ENCODE results near the gene SLC2A14.
"Not testable (repeated sequence)": the region's sequence is repeated elsewhere in the genome, so short reads cannot be mapped to it uniquely, and the experiment has no call there.

Gene SLC2A14

GRCh38 chr12:7872566-7873319, at the start of gene SLC2A14:
TSS of gene SLC2A14 (minus strand) at chr12:7872915. CDS start at chr12:7869880, 3,035 bp downstream.
- DNase-seq (ENCODE audit: low read depth) = no peak

GRCh38 chr12:7921181-7921580, 48.5 kb upstream of the SLC2A14 start:
- not testable (repeated sequence) for DNase-seq (ENCODE audit: low read depth)

GRCh38 chr12:7918268-7918590, 45.5 kb upstream of the SLC2A14 start:
- DNase-seq (ENCODE audit: low read depth) = not testable (repeated sequence)

- no peak for DNase-seq (ENCODE audit: low read depth)
These were observed 44.9 kb upstream of the SLC2A14 start for GRCh38 chr12:7917392-7918267.

GRCh38 chr12:7916936-7917335, 44.2 kb upstream of the SLC2A14 start:
- DNase-seq (ENCODE audit: low read depth) = no peak

GRCh38 chr12:7915661-7916403, 43.1 kb upstream of the SLC2A14 start:
- DNase-seq (ENCODE audit: low read depth) = no peak

- not testable (repeated sequence) for DNase-seq (ENCODE audit: low read depth)
These were observed 37.4 kb upstream of the SLC2A14 start for GRCh38 chr12:7910106-7910505.

- no peak for DNase-seq (ENCODE audit: low read depth)
These were observed 34.3 kb upstream of the SLC2A14 start for GRCh38 chr12:7907009-7907408.

GRCh38 chr12:7906303-7906702, 33.6 kb upstream of the SLC2A14 start:
- not testable (repeated sequence) for DNase-seq (ENCODE audit: low read depth)

GRCh38 chr12:7905600-7906125, 32.9 kb upstream of the SLC2A14 start:
- DNase-seq (ENCODE audit: low read depth) = not testable (repeated sequence)

GRCh38 chr12:7905071-7905470, 32.4 kb upstream of the SLC2A14 start:
- no peak for DNase-seq (ENCODE audit: low read depth)

GRCh38 chr12:7902416-7902815, 29.7 kb upstream of the SLC2A14 start:
- not testable (repeated sequence) for DNase-seq (ENCODE audit: low read depth)

- DNase-seq (ENCODE audit: low read depth) = no peak
These were observed 27.0 kb upstream of the SLC2A14 start for GRCh38 chr12:7899755-7900154.

- not testable (repeated sequence) for DNase-seq (ENCODE audit: low read depth)
These were observed 24.0 kb upstream of the SLC2A14 start for GRCh38 chr12:7896726-7897125.

GRCh38 chr12:7892186-7892980, 19.7 kb upstream of the SLC2A14 start:
- no peak for DNase-seq (ENCODE audit: low read depth)

- no peak for DNase-seq (ENCODE audit: low read depth)
These were observed 12.0 kb upstream of the SLC2A14 start for GRCh38 chr12:7884689-7885088.

GRCh38 chr12:7881736-7882120, 9.0 kb upstream of the SLC2A14 start:
- DNase-seq (ENCODE audit: low read depth) = not testable (repeated sequence)

- DNase-seq (ENCODE audit: low read depth) = not testable (repeated sequence)
These were observed 8.4 kb upstream of the SLC2A14 start for GRCh38 chr12:7880952-7881735.

GRCh38 chr12:7879246-7879645, 6.5 kb upstream of the SLC2A14 start:
- DNase-seq (ENCODE audit: low read depth) = no peak

GRCh38 chr12:7877420-7877819, 4.7 kb upstream of the SLC2A14 start:
- DNase-seq (ENCODE audit: low read depth) = no peak

GRCh38 chr12:7870335-7870734, 2.4 kb downstream of the SLC2A14 start:
- DNase-seq (ENCODE audit: low read depth) = no peak
